HPDE6-E6E7 (cell line): Measurements from ENCODE around the gene SMAD7.

Source experiments
- DNase-seq: peaks from one replicate; pipeline ENCODE4 v3.0.0; 2011; ENCODE audit warnings: missing footprints; ENCODE audit errors: extremely low spot score

The SMAD7 gene

GRCh38 chr18:48893608-48894600 lies 56.9 kb downstream of the SMAD7 start:
- no peak for DNase-seq

DNA sequence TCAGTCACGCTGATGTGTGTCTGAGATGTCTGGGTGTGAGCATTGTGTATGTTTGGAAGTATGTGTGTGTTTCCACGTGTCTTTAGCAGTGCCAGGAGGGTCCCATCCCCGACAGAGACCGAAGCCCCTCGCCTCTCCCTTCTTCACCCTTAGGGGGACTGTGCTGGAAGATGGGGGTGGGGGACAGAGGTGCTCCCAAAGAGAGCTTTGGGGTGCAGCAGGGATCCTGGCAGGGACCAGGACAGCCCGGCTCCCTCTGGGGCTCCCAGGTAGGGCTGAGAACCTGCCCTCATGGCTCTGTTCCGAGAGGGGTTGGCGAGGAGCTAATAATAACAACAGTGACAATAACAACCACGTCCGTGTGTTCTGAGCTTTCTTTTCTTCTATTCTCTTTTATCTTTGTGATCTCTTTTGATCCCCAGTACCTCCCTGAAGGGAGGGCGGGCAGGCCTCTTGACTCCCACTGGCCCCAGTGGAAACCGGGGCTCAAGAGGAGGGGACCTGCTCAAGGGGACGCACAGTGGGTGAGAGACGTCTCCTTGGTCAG lies 57.6 kb downstream of the SMAD7 start:
- no peak for DNase-seq

DNA sequence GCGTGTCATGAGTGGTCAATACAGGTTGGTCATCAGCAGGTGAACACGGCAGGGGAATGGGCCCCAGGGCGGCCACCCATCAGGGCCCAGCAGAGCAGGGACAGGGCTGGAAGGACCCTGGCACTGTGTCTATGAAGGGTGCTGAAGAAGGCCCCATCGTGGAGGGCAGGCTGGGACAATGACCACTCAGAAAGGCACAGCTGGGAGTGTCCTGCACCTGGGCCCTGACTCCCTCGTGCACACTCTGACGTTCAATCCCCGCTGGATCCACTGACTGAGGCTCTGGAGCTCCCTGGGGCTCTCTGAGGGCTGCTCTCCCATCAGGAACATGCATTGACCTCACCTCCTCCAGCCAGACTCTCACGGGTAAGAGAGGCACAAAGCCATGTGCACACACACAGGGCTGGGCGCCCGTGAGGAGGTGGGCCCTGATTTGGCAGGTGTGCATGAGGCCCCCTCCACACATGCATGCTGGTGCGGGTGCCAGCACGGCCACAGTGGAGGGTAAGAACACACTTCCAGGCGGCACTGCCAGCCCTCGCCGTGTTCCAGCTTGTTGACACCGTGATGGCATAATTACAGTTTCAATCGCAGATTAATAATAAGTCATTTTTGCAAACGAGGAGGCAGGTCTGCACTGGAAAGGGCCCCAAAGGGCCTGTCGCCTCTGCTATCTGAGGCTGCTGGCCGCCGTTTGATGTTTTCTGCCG lies 58.5 kb downstream of the SMAD7 start:
- DNase-seq = no peak

GRCh38 chr18:48891721-48892120 lies 59.0 kb downstream of the SMAD7 start:
- no peak for DNase-seq

DNA sequence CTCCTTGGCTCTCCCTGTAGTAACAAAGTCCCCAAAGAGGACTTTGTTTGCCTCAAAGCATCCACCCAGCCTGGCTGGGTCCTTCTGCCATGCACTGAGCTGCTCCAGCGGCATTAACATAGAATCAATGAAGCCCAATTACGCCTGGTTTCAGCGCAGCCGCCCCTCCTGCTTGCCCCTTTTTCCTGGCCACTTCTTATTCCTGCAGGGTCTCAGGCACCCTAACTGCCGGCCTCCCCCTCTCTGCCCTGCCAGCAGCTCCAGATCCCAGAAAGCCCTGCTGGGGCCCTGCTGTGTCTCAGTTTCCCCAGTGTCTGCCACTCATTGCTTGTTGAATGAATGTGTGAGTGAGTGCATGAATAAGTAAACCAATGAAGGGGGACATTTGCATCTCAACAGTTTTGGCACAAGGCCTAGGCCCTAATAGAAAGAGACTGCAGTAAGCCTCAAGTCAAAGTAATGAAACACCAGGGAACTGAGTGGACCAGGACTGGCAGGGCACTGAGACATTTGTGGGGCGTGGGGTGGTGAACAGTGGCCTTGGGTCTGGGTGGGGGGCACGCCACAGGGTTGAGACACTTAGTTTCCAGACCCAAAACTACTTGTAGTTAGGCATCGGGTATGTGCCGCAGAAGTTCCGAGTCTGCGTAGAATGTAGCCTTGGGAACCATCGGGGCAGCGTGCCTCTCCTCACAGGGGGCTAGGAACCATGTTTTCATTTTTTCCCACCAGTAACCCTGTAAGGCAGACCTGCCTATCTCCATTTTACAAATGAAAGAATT lies 60.6 kb downstream of the SMAD7 start:
- no peak for DNase-seq

DNA sequence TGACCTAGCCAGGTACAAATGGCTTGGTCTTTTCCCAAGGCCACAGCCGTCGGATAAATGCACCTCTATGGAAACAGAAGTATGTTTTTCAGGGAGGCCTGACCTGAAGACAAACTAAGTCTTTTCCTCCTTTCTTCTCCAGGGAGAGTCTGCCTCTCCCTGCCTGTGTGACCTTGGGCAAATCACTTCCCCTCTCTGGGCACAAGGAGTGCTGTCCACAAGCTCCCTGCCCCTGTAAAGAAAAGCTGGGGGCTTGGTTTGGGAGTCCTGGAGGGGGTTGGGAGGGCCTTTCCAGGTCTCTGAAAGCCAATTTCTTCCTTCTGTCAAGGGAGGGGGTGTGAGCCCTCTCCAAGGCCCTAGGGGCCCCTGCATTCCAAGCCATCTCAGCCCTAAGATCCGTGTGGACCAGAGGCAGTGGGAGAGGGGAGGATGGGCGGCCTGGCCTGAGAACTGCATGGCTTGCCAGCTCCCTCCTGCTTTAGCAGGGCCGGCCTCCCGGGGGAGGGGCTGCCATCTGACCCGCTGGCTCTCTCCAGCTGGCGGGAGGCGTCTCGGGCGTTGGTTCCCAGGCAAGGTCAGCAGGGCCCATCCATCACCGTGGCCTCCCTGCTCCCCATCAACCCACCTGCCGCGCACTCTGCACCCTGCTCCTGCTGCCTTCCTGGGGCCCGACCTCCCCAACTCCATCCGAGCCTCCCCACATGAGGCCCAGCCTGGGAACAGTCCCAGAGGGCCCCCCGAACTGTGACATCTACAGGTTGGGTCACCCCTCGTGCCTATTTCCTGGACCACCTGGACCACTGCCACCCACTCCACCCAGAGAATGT lies 61.4 kb downstream of the SMAD7 start:
- DNase-seq = no peak

DNA sequence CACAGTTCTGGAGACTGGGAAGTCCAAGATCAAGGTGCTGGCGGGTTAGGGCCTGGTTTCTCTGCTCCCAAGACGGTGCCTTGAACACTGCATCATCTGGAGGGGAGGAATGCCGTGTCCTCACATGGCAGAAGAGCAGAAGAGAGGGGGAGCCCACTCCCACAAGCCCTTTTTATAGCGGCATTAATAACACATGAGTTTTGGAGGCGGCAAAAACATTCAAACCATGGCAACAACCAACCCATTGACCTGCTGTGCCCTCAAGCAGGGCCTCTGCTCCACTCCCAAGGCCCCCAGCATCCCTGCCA lies 62.0 kb downstream of the SMAD7 start:
- DNase-seq = no peak

DNA sequence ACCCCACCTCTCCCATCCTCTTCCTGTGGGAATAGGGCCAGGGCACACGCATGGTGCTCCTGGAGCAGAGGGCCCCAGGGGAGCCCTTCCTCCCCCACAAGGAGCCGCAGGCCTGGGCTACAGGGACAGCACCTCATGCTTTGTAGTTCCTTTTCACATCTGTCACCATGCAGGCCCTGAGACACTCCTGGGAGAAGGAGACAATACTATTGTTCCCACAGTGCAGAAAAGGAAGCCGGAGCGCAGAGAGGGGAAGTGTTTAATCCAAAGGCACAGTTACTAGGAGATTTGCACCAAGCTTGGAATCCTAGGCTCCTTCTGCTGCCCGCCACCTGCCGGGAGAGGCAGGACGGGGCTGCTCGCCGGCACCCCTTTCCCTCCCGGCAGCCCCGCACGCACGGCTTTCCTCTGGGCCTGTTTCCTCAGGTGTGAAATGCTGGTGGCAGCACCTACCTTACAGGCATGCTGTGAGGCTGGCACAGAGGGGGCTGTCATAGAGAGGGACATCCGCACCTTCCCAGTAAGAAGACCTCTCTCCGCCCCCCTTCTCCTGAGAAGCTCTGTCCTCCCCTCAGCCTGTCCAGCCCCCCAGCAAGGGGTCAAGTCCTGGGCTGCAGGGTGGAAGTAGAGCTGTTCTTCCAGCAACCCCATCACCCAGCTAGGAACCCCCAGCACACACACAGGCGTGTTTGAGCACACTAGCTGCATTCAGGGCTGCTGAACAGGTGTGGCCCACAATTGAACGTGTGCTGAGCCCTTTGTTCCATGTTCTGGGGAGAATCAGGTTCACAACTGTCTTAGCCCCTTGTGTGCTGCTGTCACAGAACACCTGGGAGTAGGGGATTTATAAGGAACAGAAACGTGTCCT lies 62.6 kb downstream of the SMAD7 start:
- DNase-seq = no peak

GRCh38 chr18:48887294-48887904 lies 63.4 kb downstream of the SMAD7 start:
- DNase-seq = no peak

DNA sequence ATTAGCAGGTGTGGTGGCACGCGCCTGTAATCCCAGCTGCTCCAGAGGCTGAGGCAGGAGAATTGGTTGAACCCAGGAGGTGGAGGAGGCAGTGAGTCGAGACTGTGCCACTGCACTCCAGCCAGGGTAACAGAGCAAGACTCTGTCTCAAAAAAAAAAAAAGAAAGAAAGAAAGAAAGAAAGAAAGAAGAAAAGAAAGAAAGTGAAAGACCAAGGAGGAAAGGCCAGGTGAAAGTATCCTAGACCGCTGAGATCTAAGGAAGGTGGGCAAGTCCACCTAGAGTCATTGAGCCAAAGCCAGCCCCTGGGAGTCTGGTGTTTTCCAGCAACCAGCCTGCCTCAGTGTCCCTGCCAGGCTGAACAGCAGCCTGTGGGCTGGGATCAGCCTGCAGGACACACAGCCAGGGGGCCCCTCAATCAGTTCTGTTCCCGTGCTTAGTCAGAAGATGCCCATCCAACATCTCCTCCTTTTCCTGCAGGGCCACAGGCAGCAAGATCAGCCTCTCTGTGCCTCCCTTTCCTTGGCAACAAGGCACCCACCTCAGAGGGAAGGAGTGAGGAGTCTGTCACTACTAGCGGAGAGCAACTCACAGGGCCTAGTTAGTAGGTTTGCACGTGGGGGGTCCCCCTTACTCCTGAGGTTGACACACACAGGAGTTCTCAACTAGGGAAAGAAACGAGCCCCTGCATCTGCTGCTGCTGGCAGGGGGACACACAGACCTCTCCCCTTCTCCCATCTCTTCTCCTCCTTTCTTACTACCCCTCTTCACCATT lies 64.1 kb downstream of the SMAD7 start:
- DNase-seq = no peak

DNA sequence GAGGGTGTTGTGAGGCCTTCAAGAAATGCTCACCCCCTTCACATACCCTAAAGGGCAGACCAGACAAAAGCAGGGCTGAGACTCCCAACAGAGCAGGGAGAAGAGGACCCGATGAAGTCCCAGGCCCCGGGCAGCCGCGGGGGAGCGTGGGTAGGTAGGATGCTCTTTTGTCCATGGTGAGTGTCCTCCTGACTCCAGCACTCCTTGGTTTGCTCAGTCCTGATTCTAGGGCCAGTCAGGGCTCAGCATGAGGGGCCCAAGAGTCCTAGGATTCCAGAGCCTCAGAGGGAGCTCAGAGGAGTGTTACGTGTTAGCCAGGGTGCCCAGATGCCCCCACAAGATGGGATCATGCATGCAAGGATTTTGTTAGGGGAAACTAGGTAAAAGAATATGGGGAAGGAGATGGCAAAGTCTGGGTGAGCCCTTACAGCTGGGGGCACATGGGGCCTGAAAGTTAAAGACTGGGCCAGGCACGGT lies 64.8 kb downstream of the SMAD7 start:
- DNase-seq = no peak

- DNase-seq = no peak
Observed at GRCh38 chr18:48885266-48885923, 65.4 kb downstream of the SMAD7 start.

GRCh38 chr18:48884771-48885170 lies 66.0 kb downstream of the SMAD7 start:
- DNase-seq = no peak

DNA sequence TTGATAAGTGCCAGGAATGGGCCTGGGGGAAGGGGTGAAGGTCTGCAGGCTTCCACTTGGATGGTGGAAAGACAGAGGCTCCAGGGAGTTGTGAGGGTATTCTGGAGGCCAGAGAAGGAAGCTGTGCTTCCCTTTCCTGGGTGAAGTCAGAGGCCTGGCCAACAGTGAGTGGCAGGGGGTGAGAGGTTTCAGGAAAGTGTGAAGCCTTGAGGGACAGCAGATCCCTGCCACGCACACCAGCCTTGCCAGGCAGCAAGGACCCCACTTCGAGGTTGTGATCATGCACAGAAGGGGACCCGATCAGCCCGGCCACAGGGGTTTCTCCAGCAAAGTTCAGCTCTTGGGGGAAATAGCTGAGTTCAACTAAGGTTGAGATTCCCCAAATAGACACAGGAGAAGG lies 66.5 kb downstream of the SMAD7 start:
- no peak for DNase-seq

- DNase-seq = no peak
Observed at GRCh38 chr18:48882379-48882778, 68.4 kb downstream of the SMAD7 start.

DNA sequence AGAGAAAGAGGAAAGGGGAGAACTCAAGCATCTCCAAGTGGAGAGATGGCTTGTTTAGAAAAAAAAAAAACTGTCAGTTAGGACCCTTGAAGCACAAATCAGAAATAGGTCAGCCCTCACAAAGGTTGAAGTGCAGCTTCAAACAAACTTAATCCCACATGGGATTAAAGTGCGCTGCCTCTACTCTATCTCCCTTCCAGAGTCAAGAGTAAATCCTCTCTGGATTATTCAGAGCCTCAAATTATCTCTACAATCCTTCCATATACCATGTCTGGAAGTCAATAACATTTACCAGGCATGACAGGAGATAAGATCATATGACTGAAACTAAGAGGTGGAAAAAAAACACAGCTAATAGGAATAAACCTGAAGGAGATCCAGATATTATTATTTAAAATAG lies 69.8 kb downstream of the SMAD7 start:
- DNase-seq = no peak

DNA sequence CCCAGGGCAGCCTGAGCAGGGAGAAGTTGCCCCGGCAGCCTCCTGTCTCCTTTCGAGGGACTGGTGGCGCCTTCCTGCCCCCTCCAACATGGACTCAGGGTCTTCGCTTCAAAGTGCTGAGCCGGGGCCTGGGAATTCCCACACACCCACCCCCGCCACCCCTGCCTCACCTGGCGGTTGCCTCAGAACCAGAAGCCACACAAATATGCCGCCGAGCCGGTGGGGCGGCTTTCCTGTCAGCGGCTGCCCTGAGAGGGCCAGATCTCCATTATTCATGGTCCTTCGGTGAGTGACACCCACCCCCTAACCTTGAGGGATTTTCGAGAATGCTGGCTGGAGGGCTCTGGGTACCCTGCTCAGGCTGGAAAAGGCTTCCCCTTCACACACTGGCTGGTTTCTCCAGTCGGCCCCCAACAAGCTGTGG lies 71.7 kb downstream of the SMAD7 start:
- no peak for DNase-seq

DNA sequence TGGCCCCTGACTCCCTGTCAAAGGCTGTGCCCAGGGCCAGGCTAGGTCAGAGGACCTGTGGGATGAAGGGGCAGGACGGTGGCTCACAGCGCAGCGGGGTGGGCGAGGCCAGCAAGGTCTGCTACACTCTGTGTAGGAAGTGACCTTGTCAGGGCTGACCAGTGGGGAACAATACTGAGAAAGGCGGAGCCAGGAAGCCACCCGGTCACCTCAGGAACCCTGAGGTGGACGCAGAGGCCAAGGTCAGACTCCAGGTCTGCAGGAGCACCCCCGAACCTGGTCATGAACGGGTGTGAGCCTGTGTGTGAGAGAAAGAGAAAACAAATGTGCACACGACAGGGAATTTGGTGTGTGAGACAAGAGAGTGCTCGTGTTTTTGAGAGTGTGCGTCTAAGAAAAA lies 72.3 kb downstream of the SMAD7 start:
- DNase-seq = no peak
